ENCODE data around the gene BEX4. TPM values are rescaled to one million over a fixed set of nuclear protein-coding genes. Genes with fewer than 3 reads are reported as not detected.
A peak's percentile ranks its signal among the peaks of the same experiment; 100 is the strongest.
"Not testable (repeated sequence)": the region's sequence is repeated elsewhere in the genome, so short reads cannot be mapped to it uniquely, and the experiment has no call there.

The BEX4 gene, protein sequence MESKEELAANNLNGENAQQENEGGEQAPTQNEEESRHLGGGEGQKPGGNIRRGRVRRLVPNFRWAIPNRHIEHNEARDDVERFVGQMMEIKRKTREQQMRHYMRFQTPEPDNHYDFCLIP
- total RNA-seq = 10 to 100 TPM in 4 of 5 donors, 1 to 10 TPM in 1; 5.8 to 53.2 (median 19.6) TPM
- polyA plus RNA-seq = 10 to 100 TPM; 35.9 to 48.4 (median 40.0) TPM
- long read RNA-seq, donor 1, transcript BEX4-202 (3 exons, 1,328 nt) = major isoform, 28 of 28 reads
- long read RNA-seq, donor 1, partial matches to known transcripts = 0 of 28 reads
- long read RNA-seq, donor 1, other reads (novel, unspliced or antisense) = 0 of 28 reads
- long read RNA-seq, donor 2, transcript BEX4-202 (3 exons, 1,328 nt) = major isoform, 30 of 32 reads
- long read RNA-seq, donor 2, partial matches to known transcripts = 0 of 32 reads
- long read RNA-seq, donor 2, other reads (novel, unspliced or antisense) = 0 of 32 reads
- long read RNA-seq, donor 3, transcript BEX4-202 (3 exons, 1,328 nt) = major isoform, 19 of 40 reads
- long read RNA-seq, donor 3, partial matches to known transcripts = 6 of 40 reads
- long read RNA-seq, donor 3, other reads (novel, unspliced or antisense) = 15 of 40 reads
- long read RNA-seq, donor 4, transcript BEX4-202 (3 exons, 1,328 nt) = major isoform, 9 of 9 reads
- long read RNA-seq, donor 4, partial matches to known transcripts = 0 of 9 reads
- long read RNA-seq, donor 4, other reads (novel, unspliced or antisense) = 0 of 9 reads
- long read RNA-seq, donor 5, transcript BEX4-202 (3 exons, 1,328 nt) = major isoform, 30 of 33 reads
- long read RNA-seq, donor 5, partial matches to known transcripts = 0 of 33 reads
- long read RNA-seq, donor 5, other reads (novel, unspliced or antisense) = 0 of 33 reads
- long read RNA-seq, donor 6, transcript BEX4-202 (3 exons, 1,328 nt) = major isoform, 83 of 194 reads
- long read RNA-seq, donor 6, partial matches to known transcripts = 91 of 194 reads
- long read RNA-seq, donor 6, other reads (novel, unspliced or antisense) = 18 of 194 reads
- long read RNA-seq, donor 7, transcript BEX4-202 (3 exons, 1,328 nt) = major isoform, 38 of 40 reads
- long read RNA-seq, donor 7, partial matches to known transcripts = 0 of 40 reads
- long read RNA-seq, donor 7, other reads (novel, unspliced or antisense) = 0 of 40 reads
- long read RNA-seq, donor 8, transcript BEX4-202 (3 exons, 1,328 nt) = major isoform, 37 of 70 reads
- long read RNA-seq, donor 8, partial matches to known transcripts = 31 of 70 reads
- long read RNA-seq, donor 8, other reads (novel, unspliced or antisense) = 0 of 70 reads
- long read RNA-seq, donor 9, transcript BEX4-202 (3 exons, 1,328 nt) = major isoform, 37 of 39 reads
- long read RNA-seq, donor 9, partial matches to known transcripts = 0 of 39 reads
- long read RNA-seq, donor 9, other reads (novel, unspliced or antisense) = 0 of 39 reads
- long read RNA-seq, donor 10, transcript BEX4-202 (3 exons, 1,328 nt) = major isoform, 16 of 19 reads
- long read RNA-seq, donor 10, partial matches to known transcripts = 0 of 19 reads
- long read RNA-seq, donor 10, other reads (novel, unspliced or antisense) = 0 of 19 reads

DNA sequence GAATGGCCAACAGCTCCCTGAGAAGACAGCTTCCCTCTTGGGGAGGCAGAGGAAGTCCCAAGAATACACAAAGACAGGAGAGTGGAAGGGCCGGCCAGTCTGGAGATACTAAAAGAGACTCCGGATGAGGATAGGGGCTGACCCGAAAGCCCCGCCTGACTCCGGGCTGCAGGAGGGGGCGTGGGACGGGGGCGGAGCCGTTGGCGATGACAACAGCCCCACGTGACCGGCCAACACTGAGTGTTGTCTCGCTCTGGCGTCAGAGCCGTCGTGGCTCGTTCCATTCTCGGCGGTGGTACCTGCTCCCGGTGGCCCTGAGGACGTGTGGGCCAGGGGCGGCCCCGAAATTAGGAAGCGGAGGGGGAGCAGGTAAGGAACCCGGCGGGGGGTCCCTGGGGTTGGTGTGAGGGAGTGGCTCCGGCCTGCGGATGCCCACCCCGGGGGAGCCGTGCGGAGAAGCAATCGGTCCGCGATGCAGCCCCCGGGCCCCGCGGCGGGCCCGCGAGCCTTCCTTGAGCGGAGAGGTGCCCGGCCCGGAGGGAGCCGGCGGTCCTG, at the start of gene BEX4:
Gene BEX4, plus strand, starts transcription at position 239 of the 555 bp plus-strand sequence. CDS start 1,046 bp downstream, outside the sequence.
- Histone ChIP-seq H3K9me3 (no peaks in the 10 kb centered on the region), H3K36me3 (no peaks in the 10 kb centered on the region), H3K27ac (peak within 1 kb of the TSS; percentile 80 to 90 (median 85)), H3K4me3 (peak within 1 kb of the TSS; percentile 54 to 74 (median 70)), H3K4me1 (peaks cover 0 to 3% (median 0%) of the 10 kb centered on the region in 4 donors), H3K27me3 (peaks cover 0 to 11% (median 0%) of the 10 kb centered on the region in 3 donors)
- WGBS, 5 donors = 0 to 62% (median 2%) methylated on average over 10 to 45 of the region's 45 CpGs
- DNase-seq = peak; percentile 84 to 94
- TF ChIP-seq POLR2AphosphoS5 (IDR thresholded peaks at IDR 0.05) (peak; percentile 86 to 95 (median 92)), POLR2A (IDR thresholded peaks at IDR 0.05) (peak in 2 of 4 donors; percentile 57 to 64), EP300 (IDR thresholded peaks at IDR 0.05) (no peak)
- TF ChIP-seq, protein P1, sequence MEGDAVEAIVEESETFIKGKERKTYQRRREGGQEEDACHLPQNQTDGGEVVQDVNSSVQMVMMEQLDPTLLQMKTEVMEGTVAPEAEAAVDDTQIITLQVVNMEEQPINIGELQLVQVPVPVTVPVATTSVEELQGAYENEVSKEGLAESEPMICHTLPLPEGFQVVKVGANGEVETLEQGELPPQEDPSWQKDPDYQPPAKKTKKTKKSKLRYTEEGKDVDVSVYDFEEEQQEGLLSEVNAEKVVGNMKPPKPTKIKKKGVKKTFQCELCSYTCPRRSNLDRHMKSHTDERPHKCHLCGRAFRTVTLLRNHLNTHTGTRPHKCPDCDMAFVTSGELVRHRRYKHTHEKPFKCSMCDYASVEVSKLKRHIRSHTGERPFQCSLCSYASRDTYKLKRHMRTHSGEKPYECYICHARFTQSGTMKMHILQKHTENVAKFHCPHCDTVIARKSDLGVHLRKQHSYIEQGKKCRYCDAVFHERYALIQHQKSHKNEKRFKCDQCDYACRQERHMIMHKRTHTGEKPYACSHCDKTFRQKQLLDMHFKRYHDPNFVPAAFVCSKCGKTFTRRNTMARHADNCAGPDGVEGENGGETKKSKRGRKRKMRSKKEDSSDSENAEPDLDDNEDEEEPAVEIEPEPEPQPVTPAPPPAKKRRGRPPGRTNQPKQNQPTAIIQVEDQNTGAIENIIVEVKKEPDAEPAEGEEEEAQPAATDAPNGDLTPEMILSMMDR (IDR thresholded peaks at IDR 0.05) = no peak
- intact Hi-C loops (cut with DNase I; ENCODE audit: low total_unique reads) = no loop called here

DNA sequence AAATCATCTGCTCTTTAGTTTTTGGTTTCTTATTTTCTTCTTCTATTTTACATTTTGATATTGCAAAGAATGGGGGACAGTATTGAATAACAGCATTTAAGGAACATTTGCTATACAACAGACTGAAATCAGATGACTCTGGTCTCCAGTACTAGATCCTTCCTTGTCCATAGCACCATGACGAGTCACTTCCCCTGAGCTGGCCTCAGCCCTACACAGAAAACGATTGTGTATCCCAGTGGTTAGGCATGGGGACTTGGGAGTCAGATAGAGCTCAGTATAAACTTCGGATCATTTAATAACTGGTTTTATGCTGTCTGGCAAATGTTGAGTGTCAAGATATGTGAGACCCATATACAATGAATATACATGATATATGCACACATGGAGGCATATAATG, 44.7 kb upstream of the BEX4 start:
- no peaks in the 10 kb centered on the region for H3K9me3 ChIP-seq
- H3K36me3 ChIP-seq = no peaks in the 10 kb centered on the region
- no peaks in the 10 kb centered on the region for H3K4me1 ChIP-seq
- WGBS, 5 donors = 65 to 79% (median 72%) methylated on average over 3 of the region's 3 CpGs
- no peak for TF ChIP-seq EP300 (IDR thresholded peaks at IDR 0.05)
- TF ChIP-seq, protein P1 (IDR thresholded peaks at IDR 0.05) = no peak
- TF ChIP-seq POLR2AphosphoS5 (IDR thresholded peaks at IDR 0.05) = no peak
- TF ChIP-seq POLR2A (IDR thresholded peaks at IDR 0.05) = no peak
- intact Hi-C loops (cut with DNase I; ENCODE audit: low total_unique reads) = no loop called here
- no peaks in the 10 kb centered on the region for H3K27me3 ChIP-seq
- H3K4me3 ChIP-seq = no peak overlapping the region
- no peak for DNase-seq
- no peak overlapping the region for H3K27ac ChIP-seq

DNA sequence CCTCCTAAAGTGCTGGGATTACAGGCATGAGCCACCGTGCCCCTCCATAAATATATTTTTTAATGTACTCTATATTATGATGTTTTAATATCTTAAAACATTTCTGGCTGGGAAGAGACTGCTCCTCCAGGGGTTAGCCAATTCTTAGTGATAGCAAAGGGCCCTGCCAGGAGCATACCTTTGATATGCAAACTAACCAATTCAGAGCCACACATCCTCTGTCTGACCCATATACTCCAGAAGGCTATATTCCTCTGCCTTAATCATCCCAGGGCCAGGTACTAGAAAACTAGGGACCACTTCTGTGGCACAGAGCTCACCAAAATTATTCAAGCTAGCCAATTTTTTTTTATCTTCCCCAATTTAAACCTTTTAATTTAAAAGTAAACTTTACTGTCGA, 43.6 kb upstream of the BEX4 start:
- H3K4me1 ChIP-seq = no peaks in the 10 kb centered on the region
- H3K36me3 ChIP-seq = no peaks in the 10 kb centered on the region
- TF ChIP-seq, protein P1 (IDR thresholded peaks at IDR 0.05) = no peak
- no peak for TF ChIP-seq EP300 (IDR thresholded peaks at IDR 0.05)
- no peak for TF ChIP-seq POLR2A (IDR thresholded peaks at IDR 0.05)
- TF ChIP-seq POLR2AphosphoS5 (IDR thresholded peaks at IDR 0.05) = no peak
- intact Hi-C loops (cut with DNase I; ENCODE audit: low total_unique reads) = no loop called here
- no peak overlapping the region for H3K4me3 ChIP-seq
- H3K27me3 ChIP-seq = peaks cover 0 to 3% (median 0%) of the 10 kb centered on the region in 3 donors
- H3K9me3 ChIP-seq = no peaks in the 10 kb centered on the region
- WGBS, 5 donors = 51 to 72% (median 60%) methylated on average over 2 of the region's 2 CpGs
- no peak for DNase-seq
- no peak overlapping the region for H3K27ac ChIP-seq

DNA sequence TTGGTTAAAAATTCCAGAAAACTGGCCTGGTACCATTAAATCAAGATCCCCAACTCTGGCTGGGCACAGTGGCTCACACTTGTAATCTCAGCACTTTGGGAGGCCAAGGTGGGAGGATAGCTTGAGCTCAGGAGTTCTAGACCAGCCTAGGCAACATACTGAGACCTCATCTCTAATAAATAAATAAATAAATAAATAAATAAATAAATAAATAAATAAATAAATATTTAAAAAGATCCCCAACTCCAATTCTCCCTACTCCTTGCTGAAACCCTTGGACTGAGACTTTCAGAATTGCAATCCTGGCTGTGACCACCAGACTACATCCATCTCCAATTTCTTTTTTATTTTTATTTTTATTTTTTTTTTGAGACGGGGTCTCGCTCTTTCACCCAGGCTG, 39.7 kb upstream of the BEX4 start:
- not testable (repeated sequence) for H3K4me1 ChIP-seq, H3K4me3 ChIP-seq, H3K27ac ChIP-seq, H3K9me3 ChIP-seq, H3K36me3 ChIP-seq, DNase-seq
- intact Hi-C loops (cut with DNase I; ENCODE audit: low total_unique reads) = loop anchor here (5.0 kb wide), 1 partner anchor 228 kb away; no protein-coding TSS in a partner anchor
- H3K27me3 ChIP-seq = peaks cover 0 to 11% (median 0%) of the 10 kb centered on the region in 3 donors
- 90 to 98% (median 96%) methylated on average over 2 of the region's 2 CpGs for WGBS, 5 donors
